HG02981 (cell line): ENCODE data around the gene KCNV2.
A peak's percentile ranks its signal among the peaks of the same experiment; 100 is the strongest.

Experiments
- ATAC-seq: cut with Tn5 transposase; IDR thresholded peaks from one replicate; pipeline ENCODE4 v1.9.1; 2021; ENCODE audit warnings: mild to moderate bottlenecking, moderate library complexity; ENCODE audit not compliant: unreplicated experiment

The KCNV2 gene

GRCh38 chr9:2758162-2758897 lies 41.0 kb downstream of the KCNV2 start:
- no peak for ATAC-seq

- no peak for ATAC-seq
Measured at GRCh38 chr9:2758898-2759510, 41.7 kb downstream of the KCNV2 start.

- ATAC-seq = peak; percentile 71
Measured at GRCh38 chr9:2761424-2761823, 44.1 kb downstream of the KCNV2 start.

- peak; percentile 55 for ATAC-seq
Measured at GRCh38 chr9:2764353-2764752, 47.0 kb downstream of the KCNV2 start.

GRCh38 chr9:2765250-2765880 lies 48.1 kb downstream of the KCNV2 start:
- ATAC-seq = no peak

GRCh38 chr9:2767800-2768677 lies 50.7 kb downstream of the KCNV2 start:
- ATAC-seq = no peak

GRCh38 chr9:2771087-2771486 lies 53.8 kb downstream of the KCNV2 start:
- no peak for ATAC-seq

GRCh38 chr9:2771661-2772060 lies 54.4 kb downstream of the KCNV2 start:
- no peak for ATAC-seq

- ATAC-seq = no peak
Measured at GRCh38 chr9:2777454-2777853, 60.1 kb downstream of the KCNV2 start.

- ATAC-seq = no peak
Measured at GRCh38 chr9:2778816-2779215, 61.5 kb downstream of the KCNV2 start.
